Measurements from ENCODE around the gene CAPN5.
"Not testable (repeated sequence)": the region's sequence is repeated elsewhere in the genome, so short reads cannot be mapped to it uniquely, and the experiment has no call there.

Gene CAPN5

DNA sequence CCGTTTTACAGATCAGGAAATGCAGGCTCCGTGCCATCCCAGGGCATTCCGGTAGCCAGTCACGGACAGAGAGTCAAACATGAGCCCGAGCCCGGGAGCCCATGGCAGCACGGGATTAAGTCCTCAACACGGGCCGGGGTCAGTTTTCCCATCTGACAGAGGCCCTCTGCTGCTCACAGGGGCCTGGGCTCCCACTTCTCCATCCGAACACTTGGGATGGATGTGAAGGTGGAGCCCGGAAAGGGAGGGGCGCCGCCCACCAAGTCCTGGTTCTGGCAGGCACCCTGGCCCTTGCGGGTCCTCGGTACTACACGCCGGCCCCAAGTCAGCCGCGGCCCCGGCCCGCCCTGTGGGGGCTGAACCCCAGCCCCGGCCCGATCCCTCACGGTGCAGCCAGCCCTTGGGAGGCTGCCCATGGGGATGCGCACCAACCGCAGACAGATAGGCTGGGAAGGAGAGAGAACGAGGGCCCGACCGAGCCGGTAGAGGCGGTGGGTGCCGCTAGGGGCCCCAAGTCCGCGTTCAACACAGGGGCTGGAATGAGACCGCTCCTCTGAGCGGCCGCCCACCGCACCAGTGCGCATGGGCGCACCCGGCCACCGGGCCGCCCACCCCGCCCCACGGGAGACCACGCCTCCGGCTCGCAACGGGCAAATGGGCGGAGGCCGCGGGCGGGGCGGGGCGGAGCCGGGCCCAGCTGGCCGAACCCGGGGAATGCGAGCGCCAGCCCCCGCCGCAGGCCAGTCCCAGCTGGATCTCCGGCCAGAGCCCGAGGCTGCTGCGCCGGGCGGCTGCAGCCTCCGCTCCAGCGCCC is at the start of gene CAPN5:
Gene CAPN5, plus strand, starts transcription at position 743 of the 814 bp plus-strand sequence. CDS start 17,916 bp downstream, outside the sequence.
- peak; percentile 85 for DNase-seq

DNA sequence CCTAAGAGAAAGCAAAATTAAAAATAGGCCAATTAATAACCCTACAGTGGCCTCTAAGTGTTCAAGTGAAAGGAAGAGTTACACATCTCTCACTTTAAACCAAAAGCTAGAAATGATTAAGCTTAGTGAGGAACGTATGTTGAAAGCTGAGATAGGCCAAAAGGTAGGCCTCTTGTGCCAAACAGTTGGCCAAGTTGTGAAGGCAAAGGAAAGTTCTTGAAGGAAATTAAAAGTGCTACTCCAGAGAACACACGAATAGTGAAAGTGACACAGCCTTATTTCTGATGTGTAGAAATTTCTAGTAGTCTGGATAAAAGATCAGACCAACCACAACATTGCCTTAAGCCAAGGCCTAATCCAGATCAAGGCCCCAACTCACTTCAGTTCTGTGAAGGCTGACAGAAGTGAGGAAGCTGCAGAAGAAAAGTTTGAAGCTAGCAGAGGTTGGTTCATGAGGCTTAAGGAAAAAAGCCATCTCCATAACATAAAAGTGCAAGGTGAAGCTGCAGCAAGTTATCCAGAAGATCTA is 48.3 kb upstream of the CAPN5 start:
- not testable (repeated sequence) for DNase-seq

DNA sequence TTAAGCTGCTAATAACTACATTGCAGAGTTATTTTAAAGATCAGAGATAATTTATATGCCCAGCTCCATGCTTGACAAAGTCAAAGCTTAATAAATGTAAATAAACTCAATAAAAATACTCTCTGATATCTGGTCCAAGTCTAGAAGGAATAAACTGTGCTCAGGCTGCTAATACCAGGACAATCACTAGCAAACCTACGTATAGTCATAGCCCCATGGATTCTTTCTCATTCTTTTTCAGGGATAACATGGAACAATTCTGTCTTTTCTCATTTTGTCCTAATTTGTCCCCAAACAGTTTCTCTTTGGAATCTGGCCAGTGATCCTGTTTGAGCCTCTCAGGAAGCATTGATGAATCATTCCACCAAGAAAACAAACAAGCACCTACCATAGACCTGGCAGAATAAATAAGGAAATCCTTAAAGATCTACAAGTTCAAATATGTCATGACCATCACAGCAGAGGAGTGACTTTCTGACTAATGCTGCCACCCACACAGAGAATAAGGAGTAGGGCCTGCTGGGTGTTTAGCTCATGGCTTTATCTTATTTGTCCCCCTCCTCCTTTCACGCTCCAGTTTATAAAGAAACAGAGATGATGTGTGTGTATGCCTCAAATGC is 46.7 kb upstream of the CAPN5 start:
- no peak for DNase-seq

DNA sequence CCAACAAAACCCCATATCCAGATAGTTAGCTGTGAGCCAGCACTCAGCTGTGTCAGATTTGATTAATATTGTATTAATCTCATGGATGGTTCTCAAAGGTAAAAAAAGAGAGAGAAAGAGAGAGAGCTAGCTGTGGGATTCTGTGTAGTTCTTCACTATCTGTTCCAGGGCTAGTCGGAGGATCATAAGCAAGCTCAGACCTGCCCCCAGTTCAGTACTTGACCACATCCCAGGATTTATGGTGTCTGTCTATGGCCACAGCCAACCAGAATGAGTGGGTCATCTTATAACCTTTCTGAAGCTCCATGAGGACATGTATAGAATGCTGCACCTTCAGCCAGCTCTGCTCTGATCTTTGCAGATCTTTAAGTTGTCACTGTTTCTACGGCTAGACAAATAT is 46.0 kb upstream of the CAPN5 start:
- no peak for DNase-seq

DNA sequence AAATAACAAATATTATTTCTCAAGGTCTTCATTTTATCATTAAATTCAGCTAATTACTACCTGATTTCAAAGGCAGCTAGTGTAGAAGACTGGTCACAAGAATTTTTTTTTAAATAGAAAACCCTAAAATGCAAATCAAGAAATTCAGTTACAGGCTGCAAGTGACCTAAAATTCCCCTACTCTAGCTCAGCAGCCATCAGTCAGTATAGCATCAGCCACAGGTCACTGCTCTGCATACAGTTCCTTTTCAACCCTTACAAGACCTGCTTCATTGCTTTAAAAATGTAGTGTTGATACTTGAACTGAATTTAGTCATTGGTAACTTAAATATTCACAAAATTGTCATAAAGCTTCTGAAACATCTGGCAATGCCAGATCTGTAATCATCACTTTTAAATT is 42.0 kb upstream of the CAPN5 start:
- DNase-seq, result no peak

DNA sequence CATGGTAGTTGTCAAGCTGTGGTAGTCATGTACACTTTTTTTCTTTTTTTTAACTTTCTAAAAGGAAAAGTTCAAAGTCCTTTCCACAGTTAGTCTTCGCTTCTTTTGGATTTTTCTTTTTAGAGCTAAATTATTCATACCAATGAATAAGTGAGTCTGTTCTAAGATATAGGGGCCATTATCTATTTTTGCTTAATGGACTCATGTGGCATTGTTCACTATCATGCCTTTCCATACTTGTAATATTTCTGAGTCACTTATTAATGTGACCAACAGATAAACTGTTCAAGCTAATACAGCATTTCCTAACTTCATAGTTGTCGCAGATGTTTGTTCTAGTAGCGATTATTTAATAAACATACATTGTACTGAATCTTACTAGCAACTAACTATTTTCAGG is 40.5 kb upstream of the CAPN5 start:
- DNase-seq, result no peak

DNA sequence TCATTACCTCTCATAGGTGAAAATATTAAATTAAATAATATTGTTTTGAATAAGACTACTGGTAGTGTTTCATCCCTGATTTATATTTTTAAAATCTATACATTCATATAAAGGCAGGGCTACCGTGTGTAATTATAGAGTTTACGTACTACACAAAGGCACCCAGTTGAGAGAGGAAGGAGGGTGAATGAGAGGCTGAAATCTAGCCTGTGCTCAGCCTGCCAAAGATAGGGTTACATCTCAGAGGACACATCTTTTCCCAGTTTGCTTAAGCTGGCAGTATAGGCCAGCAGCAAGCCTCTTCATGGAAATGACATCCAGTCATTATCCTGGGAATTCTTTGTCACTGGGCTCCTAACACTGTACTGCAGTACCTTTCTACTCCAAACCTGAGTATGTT is 40.0 kb upstream of the CAPN5 start:
- no peak for DNase-seq

DNA sequence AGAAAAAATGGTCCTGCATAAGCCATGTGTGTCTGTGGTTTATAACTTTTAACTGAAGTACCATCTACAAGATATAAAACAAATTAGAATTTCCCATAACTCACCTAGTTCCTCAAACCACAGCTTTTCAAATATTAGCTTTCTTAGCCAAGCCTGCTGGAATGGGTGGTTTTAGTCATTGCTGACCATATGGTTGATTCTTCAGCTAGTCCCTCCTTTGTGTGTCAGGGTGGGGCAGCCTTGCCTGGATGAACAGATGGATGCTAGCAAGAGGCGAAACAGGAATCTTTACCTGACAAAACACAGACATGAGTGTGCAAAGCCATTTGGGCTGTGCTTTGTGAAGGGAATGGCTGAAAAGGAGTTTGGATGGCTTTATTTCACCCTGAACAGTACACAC is 39.5 kb upstream of the CAPN5 start:
- no peak for DNase-seq

DNA sequence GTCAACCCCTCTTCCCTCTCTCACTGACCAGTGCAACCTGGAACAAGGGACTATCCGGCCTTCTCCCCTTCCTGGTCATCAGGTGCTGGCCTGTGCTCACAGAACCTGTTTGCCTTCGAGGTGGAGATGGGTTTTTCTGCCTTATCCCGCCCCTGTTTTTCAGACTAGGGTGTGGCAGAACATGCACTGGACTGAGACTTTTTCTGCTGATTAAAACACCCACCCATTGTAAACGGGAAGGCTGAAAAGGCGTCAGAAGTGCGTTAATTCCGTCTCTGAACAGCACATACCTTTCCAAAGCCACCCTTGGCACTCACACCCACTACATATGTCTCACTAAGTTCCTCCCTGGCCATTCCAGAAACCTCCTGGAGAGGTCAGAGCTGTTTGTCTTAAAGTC is 36.9 kb upstream of the CAPN5 start:
- DNase-seq, result no peak

DNA sequence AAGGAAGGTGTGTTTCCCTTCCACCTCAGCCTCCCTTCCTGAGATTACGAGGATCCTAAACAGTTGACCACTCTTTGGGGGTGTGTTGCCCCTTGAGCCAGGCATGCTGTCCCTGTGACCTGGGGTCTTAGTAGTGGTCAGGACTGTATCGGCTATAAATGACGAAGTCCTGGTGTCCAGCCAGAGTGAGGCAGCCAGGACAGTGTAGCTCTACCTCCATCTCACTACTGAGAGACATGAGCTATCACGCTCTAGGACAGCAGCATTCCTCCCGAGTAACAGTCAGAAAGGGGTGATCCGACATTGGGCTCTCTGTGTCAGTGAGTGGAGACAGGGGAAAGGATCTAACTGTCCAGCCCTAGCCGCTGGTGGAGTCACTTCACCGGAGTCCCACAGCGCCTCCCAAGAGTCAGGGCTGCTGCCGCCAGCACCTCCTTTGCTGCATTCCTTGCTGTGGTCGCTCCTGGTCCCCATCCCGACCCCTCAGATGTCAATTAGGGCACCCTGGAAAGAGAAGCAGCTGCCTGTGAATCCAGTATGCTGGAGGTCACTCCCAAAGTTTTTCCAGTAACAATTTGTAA is 35.8 kb upstream of the CAPN5 start:
- DNase-seq, result no peak

DNA sequence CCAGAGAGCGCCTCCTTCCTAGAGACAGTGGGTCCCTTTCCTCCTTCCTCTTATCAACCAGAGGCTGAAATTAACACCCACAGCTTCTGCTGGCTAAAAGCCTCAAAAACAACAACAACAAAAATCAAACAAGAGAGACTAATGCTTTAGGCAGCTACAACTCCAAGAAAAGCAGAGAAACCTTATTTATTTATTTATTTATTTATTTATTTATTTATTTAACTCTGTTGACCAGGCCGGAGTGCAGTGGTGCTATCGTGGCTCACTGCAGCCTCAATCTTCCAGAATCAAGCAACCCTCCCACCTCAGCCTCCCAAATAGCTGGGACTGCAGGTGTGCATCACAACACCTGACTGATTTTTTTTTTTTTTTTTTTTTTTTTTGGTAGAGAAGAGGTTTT is 35.2 kb upstream of the CAPN5 start:
- no peak for DNase-seq

DNA sequence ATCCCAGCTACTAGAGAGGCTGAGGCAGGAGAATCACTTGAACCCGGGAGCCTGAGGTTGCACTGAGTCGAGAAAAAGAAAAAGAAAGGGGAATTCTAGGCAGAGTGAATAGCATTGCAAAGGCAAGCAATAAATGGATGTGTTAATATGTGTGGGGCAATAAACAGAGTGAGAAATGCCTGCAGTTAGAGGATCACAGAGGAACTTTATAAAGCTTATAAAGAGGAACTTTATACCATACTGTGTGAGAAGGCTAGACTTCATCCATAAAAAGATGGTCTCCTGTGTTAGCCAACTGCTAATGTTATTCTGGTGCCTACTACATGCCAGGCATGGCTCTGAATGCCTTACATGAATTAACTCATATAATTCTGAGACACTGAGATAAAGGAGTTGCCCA is 31.7 kb upstream of the CAPN5 start:
- DNase-seq, result no peak

DNA sequence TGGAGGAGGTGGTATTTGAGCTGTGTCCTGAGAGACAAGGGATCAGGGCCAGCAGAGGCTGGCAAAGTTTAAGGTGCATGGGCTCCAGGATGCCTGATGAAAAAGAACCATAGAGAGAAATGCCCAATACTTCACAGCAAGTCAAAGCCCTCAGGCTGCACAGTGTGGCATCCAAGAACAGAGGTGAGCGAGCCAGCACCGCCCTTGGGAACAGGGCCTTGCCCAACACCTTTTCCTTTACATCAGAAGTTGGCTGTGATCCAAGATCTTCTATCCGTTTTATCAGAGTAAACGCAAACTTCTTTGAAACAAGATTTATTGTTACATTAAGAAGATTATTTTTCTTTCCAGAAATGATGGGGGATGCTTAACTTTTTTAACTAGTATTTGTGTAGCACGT is 31.2 kb upstream of the CAPN5 start:
- DNase-seq, result no peak

DNA sequence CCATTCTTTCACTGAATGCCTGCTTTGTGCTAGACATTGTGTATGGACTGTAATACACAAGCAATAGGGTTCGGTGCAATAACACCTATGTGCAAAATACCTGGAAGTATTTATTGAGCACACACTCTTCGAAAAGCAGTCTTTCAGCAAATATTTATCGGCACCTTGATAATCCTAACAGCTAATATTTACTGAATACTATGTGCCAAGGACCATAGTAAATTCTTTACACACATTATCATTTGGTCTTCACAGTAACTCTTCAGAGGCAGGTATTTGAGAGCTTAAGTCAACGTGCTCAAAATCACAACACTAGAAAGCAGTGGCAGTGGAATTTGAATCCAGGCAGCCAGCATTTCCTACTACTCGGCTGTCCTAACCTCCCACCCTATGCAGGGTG is 30.4 kb upstream of the CAPN5 start:
- DNase-seq, result no peak

DNA sequence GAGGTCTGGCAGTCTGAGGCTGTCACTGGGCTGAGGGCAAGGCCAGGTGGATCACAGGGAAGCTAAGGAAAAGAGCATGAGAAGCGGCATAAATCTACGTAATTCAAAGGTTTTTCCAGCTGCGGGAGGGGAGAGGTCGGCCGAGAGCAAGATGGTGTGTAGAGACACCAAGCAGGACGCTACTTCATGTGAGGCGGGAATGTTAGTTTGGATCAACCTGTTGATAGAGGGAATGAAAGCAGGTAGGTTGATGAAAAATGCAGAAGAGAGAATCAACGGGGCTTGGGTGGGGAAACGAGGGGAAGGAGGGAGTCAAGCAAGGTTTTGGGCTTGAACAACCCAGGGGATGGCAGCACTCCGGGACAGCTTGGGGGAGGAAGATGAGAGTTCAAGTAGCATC is 29.7 kb upstream of the CAPN5 start:
- no peak for DNase-seq

DNA sequence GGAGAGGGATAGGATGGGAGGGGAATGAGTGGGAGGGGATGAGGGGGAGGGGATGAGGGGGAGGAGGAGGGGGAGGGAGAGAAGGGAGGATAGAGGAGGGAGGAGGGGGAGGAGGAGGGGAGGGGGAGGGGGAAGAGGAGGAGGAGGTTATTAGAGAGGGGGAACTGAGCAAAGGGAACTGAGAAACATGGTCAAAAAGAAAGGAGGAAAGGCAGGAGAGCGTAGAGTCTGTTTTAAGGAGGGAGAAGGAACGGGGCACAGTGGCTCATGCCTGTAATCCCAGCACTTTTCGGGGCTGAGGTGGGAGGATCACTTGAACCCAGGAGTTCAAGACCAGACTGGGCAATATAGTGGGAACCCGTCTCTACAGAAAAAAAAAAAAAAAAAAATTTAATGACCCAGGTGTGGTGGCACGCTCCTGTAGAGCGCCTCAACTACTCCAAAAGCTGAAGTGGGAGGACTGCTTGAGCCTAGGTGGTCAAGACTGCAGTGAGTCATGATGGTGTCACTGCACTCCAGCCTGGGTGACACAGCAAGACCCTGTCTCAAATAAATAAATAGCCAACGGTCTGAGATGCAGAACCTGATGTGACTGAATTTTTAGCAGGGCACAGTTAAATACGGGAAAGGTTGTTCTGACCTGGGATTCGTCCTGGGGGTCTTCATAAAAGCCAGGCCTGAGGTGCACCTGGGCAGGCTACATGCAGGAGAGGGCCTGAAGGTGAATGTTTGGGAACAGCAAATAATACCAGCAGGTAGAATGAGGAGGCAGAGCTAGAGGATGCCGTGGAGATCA is 28.5 kb upstream of the CAPN5 start:
- DNase-seq, result no peak

DNA sequence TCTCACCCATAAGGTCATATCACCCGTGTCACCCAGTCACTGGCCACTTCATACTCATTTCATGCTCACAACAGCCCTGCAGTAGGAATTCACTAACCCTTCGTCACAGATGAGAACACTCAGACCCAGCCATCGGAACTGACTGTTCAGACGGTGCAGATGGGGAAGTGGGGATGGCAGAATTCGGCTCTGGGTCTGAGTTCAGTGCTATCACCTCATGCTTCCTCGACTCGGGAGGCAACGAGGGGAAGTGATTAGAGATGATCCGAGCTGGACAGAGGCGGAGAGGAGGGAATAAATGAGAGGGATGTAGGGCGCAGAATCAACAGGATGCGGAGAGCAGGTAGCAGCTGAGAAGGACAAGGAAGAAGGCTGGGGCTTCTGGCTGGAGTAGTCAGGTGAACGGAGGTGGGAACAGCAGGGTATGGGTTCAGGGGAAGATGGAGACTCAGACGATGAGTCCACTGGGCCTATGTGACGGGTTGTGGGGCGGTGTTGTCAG is 27.9 kb upstream of the CAPN5 start:
- no peak for DNase-seq

DNA sequence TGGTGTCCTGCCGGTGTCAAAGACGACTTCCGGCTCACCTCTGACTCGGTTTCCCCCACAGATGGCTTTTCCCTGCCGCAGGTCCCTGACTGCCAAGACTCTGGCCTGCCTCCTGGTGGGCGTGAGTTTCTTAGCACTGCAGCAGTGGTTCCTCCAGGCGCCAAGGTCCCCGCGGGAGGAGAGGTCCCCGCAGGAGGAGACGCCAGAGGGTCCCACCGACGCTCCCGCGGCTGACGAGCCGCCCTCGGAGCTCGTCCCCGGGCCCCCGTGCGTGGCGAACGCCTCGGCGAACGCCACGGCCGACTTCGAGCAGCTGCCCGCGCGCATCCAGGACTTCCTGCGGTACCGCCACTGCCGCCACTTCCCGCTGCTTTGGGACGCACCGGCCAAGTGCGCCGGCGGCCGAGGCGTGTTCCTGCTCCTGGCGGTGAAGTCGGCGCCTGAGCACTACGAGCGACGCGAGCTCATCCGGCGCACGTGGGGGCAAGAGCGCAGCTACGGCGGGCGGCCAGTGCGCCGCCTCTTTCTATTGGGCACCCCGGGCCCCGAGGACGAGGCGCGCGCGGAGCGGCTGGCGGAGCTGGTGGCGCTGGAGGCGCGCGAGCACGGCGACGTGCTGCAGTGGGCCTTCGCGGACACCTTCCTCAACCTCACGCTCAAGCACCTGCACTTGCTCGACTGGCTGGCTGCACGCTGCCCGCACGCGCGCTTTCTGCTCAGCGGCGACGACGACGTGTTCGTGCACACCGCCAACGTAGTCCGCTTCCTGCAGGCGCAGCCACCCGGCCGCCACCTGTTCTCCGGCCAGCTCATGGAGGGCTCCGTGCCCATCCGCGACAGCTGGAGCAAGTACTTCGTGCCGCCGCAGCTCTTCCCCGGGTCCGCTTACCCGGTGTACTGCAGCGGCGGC is 27.0 kb upstream of the CAPN5 start:
- no peak for DNase-seq

DNA sequence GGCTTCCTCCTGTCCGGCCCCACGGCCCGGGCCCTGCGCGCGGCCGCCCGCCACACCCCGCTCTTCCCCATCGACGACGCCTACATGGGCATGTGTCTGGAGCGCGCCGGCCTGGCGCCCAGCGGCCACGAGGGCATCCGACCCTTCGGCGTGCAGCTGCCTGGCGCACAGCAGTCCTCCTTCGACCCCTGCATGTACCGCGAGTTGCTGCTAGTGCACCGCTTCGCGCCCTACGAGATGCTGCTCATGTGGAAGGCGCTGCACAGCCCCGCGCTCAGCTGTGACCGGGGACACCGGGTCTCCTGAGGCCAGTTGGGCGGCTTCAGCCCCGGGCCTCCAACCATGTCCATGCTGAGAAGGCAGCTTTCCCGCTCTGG is 26.4 kb upstream of the CAPN5 start:
- no peak for DNase-seq

DNA sequence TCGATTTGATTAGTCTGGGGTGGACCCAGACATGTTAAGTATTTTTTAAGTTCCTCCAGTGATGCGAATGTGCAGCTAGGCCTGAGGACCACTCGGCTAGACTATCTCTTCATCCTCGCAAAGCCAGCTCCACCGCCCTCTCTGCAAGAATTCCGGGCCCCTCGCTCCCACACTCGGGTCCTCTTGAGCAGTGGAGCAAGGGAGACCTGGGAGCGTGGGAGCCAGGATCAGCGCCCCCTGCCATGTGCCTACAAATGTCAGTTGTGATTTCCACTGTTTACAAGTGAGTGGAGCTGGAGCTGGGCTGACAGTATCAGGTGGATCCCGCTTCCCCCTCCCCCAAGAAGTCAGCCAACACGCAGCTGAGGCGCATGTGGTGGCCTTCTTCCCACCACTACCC is 25.9 kb upstream of the CAPN5 start:
- DNase-seq, result no peak

DNA sequence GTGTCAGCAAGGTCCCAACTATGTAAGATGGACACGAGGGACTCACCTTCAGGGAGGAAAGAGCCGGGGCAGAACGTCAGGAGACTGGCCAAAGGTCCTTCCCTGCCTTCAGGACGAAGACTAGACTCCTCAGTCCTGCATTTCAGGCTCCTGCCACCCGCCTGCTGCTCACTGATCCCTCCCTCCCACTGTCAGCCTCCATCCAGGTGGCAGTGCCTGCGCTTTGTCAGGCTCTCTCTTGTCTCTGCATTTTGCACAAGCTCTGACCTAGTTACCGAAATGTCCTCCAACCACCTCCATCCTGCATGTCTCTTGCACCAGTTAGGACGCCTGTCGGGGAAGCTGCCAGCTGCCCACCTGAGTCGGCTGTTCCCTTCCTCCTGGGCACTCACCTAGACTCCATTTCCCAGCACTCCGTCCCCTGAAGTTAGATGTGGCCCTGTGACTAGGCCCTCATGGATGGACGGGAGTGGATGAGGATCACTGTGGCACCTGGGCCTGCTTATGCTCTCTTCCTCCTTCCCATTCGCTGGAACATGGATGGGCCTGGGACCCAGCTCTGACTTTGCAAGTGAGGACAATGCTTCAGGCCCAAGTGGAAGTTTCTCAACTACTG is 24.6 kb upstream of the CAPN5 start:
- DNase-seq, result no peak

DNA sequence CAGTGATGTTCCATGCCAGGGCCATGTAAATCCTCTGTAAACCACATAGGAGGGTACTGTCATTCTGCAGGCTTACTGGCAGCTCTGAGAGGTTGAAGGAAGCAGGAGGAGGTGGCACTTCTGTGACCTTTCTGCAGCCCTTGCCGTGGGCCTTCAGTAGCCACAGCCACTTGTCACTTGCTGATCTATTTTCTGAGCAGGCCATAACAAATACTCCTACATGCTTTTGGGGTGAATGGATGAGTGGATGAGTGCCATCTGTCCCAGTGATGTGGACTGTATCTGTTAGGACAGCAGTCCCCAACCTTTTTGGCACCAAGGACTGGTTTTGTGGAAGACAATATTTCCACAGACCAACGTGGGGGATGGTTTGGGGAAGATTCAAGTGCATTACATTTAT is 22.4 kb upstream of the CAPN5 start:
- no peak for DNase-seq
